Embryonic facial prominence (tissue), 1 donor: ENCODE results near the gene LRP2.
"Not testable (repeated sequence)": the region's sequence is repeated elsewhere in the genome, so short reads cannot be mapped to it uniquely, and the experiment has no call there.

Experiments used
- DNase-seq: peaks from one replicate; pipeline ENCODE4 v3.0.0-alpha.2; 2016; ENCODE audit errors: extremely low spot score

Gene LRP2

DNA sequence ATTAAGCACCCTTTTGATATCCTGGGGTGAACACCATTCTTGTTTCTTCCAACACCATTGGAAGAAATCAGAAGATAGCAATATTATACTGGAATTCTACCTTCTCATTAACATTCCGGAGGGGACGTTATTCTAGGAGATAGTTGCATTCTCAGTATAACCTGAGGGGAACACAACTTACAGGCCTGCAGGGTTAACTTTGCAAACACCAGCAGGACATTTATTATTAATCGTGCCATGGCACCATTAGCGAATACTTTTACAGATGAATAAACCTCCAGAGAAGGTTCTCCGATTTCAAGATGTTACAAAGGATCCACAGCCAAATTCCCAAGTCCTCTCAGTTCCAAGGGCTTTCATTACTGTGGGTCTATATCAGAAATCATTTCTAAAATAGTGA lies 184.0 kb downstream of the LRP2 start:
- no peak for DNase-seq

GRCh38 chr2:169175112-169175511 lies 187.2 kb downstream of the LRP2 start:
- no peak for DNase-seq

DNA sequence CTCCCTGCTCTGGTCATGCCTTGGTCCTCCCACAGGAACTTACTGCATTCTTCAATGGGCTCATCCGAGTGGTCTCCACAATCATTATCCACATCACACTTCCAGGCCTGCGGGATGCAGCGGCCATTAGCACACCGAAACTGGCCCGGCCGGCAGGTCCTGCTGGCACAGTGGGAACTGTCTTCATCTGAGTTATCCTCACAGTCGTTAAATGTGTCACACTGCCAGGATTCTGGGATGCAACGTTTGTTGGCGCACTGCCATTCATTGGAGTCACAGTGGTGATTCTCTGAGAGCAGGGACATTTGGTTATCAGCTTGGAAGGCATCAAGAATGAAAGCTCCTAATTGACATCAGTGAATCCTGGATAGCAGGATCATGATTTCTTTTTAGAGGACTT lies 188.5 kb downstream of the LRP2 start:
- no peak for DNase-seq

DNA sequence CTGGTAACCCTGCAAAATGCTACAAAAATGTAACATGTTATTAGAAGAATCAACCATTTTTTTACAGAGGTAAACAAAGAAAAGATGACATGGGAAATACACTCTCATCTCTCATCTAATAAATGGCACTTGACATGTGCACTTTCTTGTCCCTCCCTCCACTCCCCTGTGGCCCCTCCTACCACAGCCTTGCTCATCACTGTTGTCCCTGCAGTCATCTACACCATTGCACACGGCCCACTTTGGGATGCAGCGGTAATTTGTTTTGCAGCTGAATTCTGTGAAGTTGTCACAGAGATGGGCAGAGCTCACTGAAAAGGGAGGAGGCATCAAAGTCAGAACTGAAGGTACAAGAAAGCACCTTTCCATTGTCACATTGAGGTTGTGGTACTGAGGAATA lies 189.4 kb downstream of the LRP2 start:
- no peak for DNase-seq

GRCh38 chr2:169172151-169172735 lies 190.1 kb downstream of the LRP2 start:
- DNase-seq: no peak

DNA sequence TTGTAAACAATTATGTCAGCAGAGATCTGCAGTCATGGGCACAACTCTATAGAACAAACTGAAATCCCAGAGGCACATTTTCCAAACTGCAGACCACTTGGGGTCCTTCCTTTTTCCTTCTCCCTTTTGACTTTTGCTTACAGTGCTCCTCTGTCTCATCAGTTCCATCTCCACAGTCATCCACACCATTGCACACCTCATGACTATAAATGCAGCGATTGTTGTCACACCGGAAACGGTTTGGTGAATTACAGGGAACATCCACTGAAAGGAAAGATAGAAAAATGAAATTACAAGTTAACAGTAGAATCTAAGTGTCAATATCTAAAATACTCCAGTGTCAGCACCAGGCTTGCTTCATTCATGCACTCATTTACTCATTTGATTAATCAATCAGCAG lies 196.5 kb downstream of the LRP2 start:
- no peak for DNase-seq

GRCh38 chr2:169164311-169164710 lies 198.0 kb downstream of the LRP2 start:
- DNase-seq: no peak

- DNase-seq: no peak
These were observed 199.7 kb downstream of the LRP2 start for GRCh38 chr2:169162613-169163012.

DNA sequence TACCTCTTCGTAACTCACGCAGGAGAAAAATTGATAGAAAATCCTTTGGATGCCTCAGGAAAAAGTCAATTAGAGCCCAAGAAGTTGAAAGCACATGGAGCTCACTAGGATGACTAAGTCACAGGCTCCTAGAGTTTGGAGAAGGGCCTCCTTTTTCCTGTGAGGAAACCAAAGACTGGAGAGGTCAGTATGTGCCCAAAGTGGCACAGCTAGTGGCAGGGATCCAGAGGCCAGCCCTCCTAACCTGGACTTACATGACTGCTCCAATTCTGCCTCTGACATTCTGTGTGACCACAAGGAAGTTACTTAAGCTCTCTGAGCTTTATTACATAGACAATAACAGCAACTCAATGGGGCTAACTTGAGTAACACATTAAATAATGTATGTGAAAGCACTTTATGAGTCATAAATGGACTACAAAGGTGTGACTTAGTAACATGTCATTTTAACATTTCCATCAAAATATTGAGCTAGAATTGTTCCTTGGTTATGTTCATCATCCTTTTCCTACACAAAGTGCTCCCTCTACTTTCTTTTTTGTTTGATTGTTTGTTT lies 201.3 kb downstream of the LRP2 start:
- no peak for DNase-seq

GRCh38 chr2:169159686-169160085 lies 202.6 kb downstream of the LRP2 start:
- DNase-seq: no peak

GRCh38 chr2:169158874-169159273 lies 203.5 kb downstream of the LRP2 start:
- no peak for DNase-seq

- DNase-seq: no peak
These were observed 216.1 kb downstream of the LRP2 start for GRCh38 chr2:169146220-169146619.

DNA sequence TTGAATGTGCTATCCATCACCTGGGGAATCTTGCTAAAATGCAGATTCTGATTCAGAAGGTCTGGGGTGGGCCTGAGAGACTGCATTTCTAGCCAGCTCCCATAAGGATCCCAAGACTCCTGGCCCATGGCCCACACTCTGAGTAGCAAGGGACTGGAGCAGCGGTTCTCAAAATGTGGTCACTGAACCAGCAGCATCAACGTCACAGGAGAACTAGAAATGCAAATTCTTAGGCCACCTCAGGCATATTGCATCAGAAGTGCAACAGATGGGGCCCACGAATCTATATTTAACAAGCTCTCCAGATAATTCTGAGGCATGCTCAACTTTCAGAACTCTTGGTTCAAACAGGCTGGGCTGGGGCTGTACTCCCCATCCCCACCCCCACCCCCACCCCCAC lies 218.3 kb downstream of the LRP2 start:
- DNase-seq: no peak

DNA sequence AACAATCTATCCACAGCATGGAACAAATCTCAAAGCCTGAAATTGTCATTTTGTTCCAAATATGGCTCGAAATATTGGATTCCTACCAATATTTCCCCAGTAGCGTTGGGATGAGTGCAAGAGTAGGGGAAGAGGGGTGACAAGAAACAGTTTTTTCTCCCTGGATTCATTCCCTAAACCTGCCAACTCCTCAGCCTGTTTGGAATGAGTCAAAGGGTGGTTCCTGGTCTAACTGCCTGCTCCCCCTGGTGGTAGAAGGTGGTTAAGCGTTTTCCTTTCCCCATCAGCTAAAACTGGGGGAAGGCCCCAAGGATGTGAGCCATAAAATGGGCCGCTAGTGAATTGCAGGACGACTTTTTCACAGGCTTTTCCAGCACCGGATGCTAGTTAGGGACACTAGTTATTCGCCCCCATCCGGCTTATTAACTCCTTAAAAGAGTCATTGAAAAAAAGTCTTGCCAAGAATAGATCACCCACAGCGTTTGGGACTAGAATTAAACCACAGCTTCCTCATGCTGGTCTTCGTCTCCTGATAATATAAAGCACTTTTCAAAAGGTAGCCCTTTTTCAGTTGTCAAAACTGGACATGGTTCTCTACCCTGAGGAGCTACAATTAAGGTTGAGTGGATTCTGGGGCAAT lies 220.5 kb downstream of the LRP2 start:
- DNase-seq: no peak

GRCh38 chr2:169139993-169140767 lies 222.2 kb downstream of the LRP2 start:
- no peak for DNase-seq

DNA sequence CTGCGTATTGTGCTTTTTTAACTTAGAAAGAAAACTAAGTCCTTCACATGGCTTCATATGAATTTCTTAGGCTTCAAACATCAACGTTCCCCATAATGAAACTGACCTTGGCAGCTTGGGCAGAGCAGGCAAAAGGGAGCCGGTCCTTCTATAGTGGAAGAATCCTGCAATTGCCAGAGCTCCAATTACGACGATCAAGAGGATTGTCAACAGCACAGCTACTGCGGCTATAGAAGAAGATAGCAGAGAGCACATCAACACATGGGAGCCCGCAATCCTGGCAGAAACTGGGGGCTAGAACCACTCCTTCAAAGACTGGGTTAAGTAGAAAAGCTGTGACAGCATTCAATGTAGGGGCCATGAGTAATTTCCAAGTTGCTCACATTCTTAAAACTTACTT lies 223.2 kb downstream of the LRP2 start:
- no peak for DNase-seq

- no peak for DNase-seq
These were observed 224.4 kb downstream of the LRP2 start for GRCh38 chr2:169137924-169138323.

GRCh38 chr2:169136885-169137534 lies 225.3 kb downstream of the LRP2 start:
- no peak for DNase-seq

GRCh38 chr2:169136428-169136827 lies 225.9 kb downstream of the LRP2 start:
- DNase-seq: not testable (repeated sequence)

GRCh38 chr2:169134272-169134671 lies 228.1 kb downstream of the LRP2 start:
- not testable (repeated sequence) for DNase-seq

DNA sequence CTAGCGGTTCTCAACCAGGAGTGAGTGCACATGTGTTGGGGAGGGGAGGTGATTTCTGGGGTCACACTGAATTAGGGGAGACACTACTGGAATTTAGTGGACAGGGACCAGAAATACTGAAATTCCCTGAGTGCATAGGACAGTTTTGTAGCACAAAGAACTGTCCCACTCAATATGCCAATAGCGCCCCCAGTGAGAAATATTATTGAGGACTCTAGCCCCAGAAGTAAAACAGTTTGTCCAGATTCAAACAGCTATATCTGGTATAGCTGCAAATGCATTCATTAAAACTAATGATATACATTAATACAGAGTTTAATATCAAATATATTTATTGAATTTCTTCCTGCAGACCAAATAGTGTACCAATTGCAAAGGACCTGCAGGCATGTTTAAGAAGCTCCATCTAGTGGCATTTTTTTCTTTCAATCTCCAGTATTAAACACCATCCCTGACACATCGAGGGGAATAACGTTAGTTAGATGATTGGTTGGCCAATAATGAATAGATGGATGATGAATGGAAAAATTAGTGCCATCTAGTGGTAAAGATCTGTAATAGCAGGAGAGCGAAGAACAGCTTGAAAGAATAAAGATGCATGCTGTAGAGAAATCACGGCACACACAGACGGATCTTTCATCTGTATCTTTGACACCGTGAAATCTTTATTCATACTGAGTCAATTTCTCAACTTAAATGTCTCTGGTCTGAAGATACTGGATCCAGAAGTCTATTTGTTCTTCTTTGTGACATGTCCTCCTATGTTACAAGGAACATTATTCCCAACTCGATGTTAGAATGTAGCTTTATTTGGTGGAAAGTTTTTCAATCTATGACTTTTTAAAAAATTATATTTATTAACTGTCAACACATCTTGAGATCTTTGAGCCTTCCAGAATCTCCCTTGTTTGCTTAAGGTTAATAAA lies 230.5 kb downstream of the LRP2 start:
- no peak for DNase-seq
